Jurkat, Clone E6-1 (cell line): ENCODE data around the gene SEMA3E.

Experiments used
- DNase-seq: peaks from one replicate; pipeline ENCODE4 v3.0.0-alpha.2; 2011; ENCODE audit warnings: low read depth, low spot score
- H3K4me3 ChIP-seq: 2 replicates; pipeline ENCODE4 v1.5.1; 2011; ENCODE audit warnings: mild to moderate bottlenecking, low read length, control low read depth, moderate library complexity

Gene SEMA3E

GRCh38 chr7:83646027-83646426 lies 2.9 kb downstream of the SEMA3E start:
- H3K4me3 ChIP-seq = no peak overlapping the region
- DNase-seq = no peak

- H3K4me3 ChIP-seq = no peak overlapping the region
- no peak for DNase-seq
Measured at GRCh38 chr7:83643739-83644138, 5.2 kb downstream of the SEMA3E start.

- no peak overlapping the region for H3K4me3 ChIP-seq
- no peak for DNase-seq
Measured at GRCh38 chr7:83643012-83643411, 5.9 kb downstream of the SEMA3E start.

- H3K4me3 ChIP-seq = no peak overlapping the region
- no peak for DNase-seq
Measured at GRCh38 chr7:83640731-83641537, 8.0 kb downstream of the SEMA3E start.

GRCh38 chr7:83640240-83640639 lies 8.7 kb downstream of the SEMA3E start:
- H3K4me3 ChIP-seq = no peak overlapping the region
- DNase-seq = no peak

- no peak for DNase-seq
- H3K4me3 ChIP-seq = no peak overlapping the region
Measured at GRCh38 chr7:83633516-83633915, 15.4 kb downstream of the SEMA3E start.

- DNase-seq = no peak
Measured at GRCh38 chr7:83629117-83629880, 19.6 kb downstream of the SEMA3E start.

GRCh38 chr7:83617858-83618257 lies 31.1 kb downstream of the SEMA3E start:
- no peak for DNase-seq
- H3K4me3 ChIP-seq = no peak overlapping the region

More at GRCh38 chr7:83629117-83629880, 19.6 kb downstream of the SEMA3E start:
- H3K4me3 ChIP-seq = no peak overlapping the region

- no peak overlapping the region for H3K4me3 ChIP-seq
- DNase-seq = no peak
Measured at GRCh38 chr7:83614112-83614511, 34.8 kb downstream of the SEMA3E start.

- H3K4me3 ChIP-seq = no peak overlapping the region
- no peak for DNase-seq
Measured at GRCh38 chr7:83613232-83613631, 35.7 kb downstream of the SEMA3E start.

- no peak overlapping the region for H3K4me3 ChIP-seq
- no peak for DNase-seq
Measured at GRCh38 chr7:83611776-83612175, 37.2 kb downstream of the SEMA3E start.

- DNase-seq = no peak
- no peak overlapping the region for H3K4me3 ChIP-seq
Measured at GRCh38 chr7:83610649-83611304, 38.2 kb downstream of the SEMA3E start.

GRCh38 chr7:83608716-83609115 lies 40.2 kb downstream of the SEMA3E start:
- DNase-seq = no peak
- H3K4me3 ChIP-seq = no peak overlapping the region

- no peak overlapping the region for H3K4me3 ChIP-seq
- no peak for DNase-seq
Measured at GRCh38 chr7:83603649-83604048, 45.3 kb downstream of the SEMA3E start.

GRCh38 chr7:83599131-83599530 lies 49.8 kb downstream of the SEMA3E start:
- H3K4me3 ChIP-seq = no peak overlapping the region
- no peak for DNase-seq

GRCh38 chr7:83593921-83594475 lies 54.9 kb downstream of the SEMA3E start:
- no peak overlapping the region for H3K4me3 ChIP-seq
- no peak for DNase-seq

- no peak overlapping the region for H3K4me3 ChIP-seq
- no peak for DNase-seq
Measured at GRCh38 chr7:83588602-83589240, 60.2 kb downstream of the SEMA3E start.

GRCh38 chr7:83586281-83586680 lies 62.7 kb downstream of the SEMA3E start:
- no peak overlapping the region for H3K4me3 ChIP-seq
- no peak for DNase-seq
